CD14-positive monocyte (primary cell): ENCODE measurements around the gene COQ10B. TPM values are rescaled to one million over a fixed set of nuclear protein-coding genes. Genes with fewer than 3 reads are reported as not detected.

Source experiments
- DNase-seq, 3 donors: peaks; one replicate each; pipeline ENCODE4 v3.0.0-alpha.2; 2011 to 2022
- H2AFZ ChIP-seq: 2 replicates; pipeline ENCODE4 v1.6.0; 2012; ENCODE audit warnings: mild to moderate bottlenecking, low read depth, low read length, inconsistent platforms; ENCODE audit not compliant: insufficient read depth, poor library complexity, severe bottlenecking
- H3K27ac ChIP-seq, 2 donors: 1 replicate in 1 of 2; 2 replicates in 1 of 2; pipeline ENCODE4 v1.5.1; 2012 to 2013; ENCODE audit warnings: low read length in 2 of 2, control low read depth in 1 of 2, inconsistent platforms in 1 of 2, low read depth in 1 of 2, mild to moderate bottlenecking in 1 of 2
- H3K27me3 ChIP-seq, 2 donors: one replicate each; pipeline versions ENCODE4 v1.6.0 to v1.6.1; 2011 to 2013; ENCODE audit warnings: low read length in 2 of 2; ENCODE audit not compliant: control insufficient read depth in 2 of 2, insufficient read depth in 2 of 2
- H3K36me3 ChIP-seq, 2 donors: replicated peaks in 1 of 2; 1 replicate in 1 of 2; 2 replicates in 1 of 2; pipeline versions ENCODE4 v1.5.1 to v1.6.1; 2012 to 2013; ENCODE audit warnings: low read length in 2 of 2, control low read depth in 1 of 2, inconsistent platforms in 1 of 2, mild to moderate bottlenecking in 1 of 2; ENCODE audit not compliant: insufficient read depth in 2 of 2, control insufficient read depth in 1 of 2
- H3K4me1 ChIP-seq, 2 donors: 1 replicate in 1 of 2; 2 replicates in 1 of 2; pipeline versions ENCODE4 v1.5.1 to v1.6.1; 2012 to 2013; ENCODE audit warnings: low read length in 2 of 2, control low read depth in 1 of 2, inconsistent platforms in 1 of 2, mild to moderate bottlenecking in 1 of 2, moderate library complexity in 1 of 2; ENCODE audit not compliant: insufficient read depth in 2 of 2, control insufficient read depth in 1 of 2
- H3K4me2 ChIP-seq: replicated peaks from 2 replicates; pipeline ENCODE3; 2012; ENCODE audit warnings: low read length, moderate library complexity, mild to moderate bottlenecking; ENCODE audit not compliant: poor library complexity, severe bottlenecking; ENCODE audit errors: extremely low read depth
- H3K4me3 ChIP-seq, 3 experiments: fragments of 200-600 bp in 1 of 3; sonication (generic) in 1 of 3; replicated peaks in 1 of 3; 1 replicate in 2 of 3; 2 replicates in 1 of 3; pipeline ENCODE4 v1.5.1; 2011 to 2013; ENCODE audit warnings: low read length in 3 of 3, mild to moderate bottlenecking in 3 of 3, control low read depth in 2 of 3, low read depth in 2 of 3, inconsistent platforms in 1 of 3, moderate library complexity in 1 of 3
- H3K79me2 ChIP-seq: 2 replicates; pipeline ENCODE4 v1.6.0; 2012; ENCODE audit warnings: mild to moderate bottlenecking, control low read depth, inconsistent platforms, low read length, moderate library complexity; ENCODE audit not compliant: insufficient read depth
- H3K9ac ChIP-seq: 2 replicates; pipeline ENCODE4 v1.6.0; 2017; ENCODE audit warnings: low read length, mild to moderate bottlenecking; ENCODE audit not compliant: insufficient read depth, poor library complexity, severe bottlenecking
- H3K9me3 ChIP-seq, 2 donors: replicated peaks in 1 of 2; 1 replicate in 1 of 2; 2 replicates in 1 of 2; pipeline versions ENCODE4 v1.5.1 to v1.6.1; 2012 to 2013; ENCODE audit warnings: low read length in 2 of 2, control low read depth in 1 of 2; ENCODE audit not compliant: control insufficient read depth in 1 of 2, insufficient read depth in 1 of 2
- H4K20me1 ChIP-seq: 2 replicates; pipeline ENCODE4 v1.6.0; 2012; ENCODE audit warnings: mild to moderate bottlenecking, low read length, control low read depth, moderate library complexity; ENCODE audit not compliant: insufficient read depth
- H3K27ac Mint-ChIP-seq, 7 donors: one replicate each; pipeline ENCODE4 v1.8.0; 2020; ENCODE audit warnings: mild to moderate bottlenecking in 7 of 7, mixed read lengths in 7 of 7, moderate library complexity in 6 of 7, inconsistent platforms in 2 of 7
- H3K27me3 Mint-ChIP-seq, 3 donors: one replicate each; pipeline ENCODE4 v1.8.0; 2021 to 2022; ENCODE audit warnings: low read depth in 3 of 3, mild to moderate bottlenecking in 3 of 3, mixed read lengths in 3 of 3, moderate library complexity in 3 of 3, inconsistent platforms in 1 of 3
- H3K36me3 Mint-ChIP-seq, 2 donors: one replicate each; pipeline ENCODE4 v1.8.0; 2020; ENCODE audit warnings: mixed read lengths in 2 of 2, inconsistent platforms in 1 of 2, mild to moderate bottlenecking in 1 of 2
- H3K4me1 Mint-ChIP-seq: one replicate; pipeline ENCODE4 v1.8.0; 2020; ENCODE audit warnings: mild to moderate bottlenecking, mixed read lengths
- H3K4me3 Mint-ChIP-seq, 2 donors: one replicate each; pipeline ENCODE4 v1.8.0; 2020; ENCODE audit warnings: mild to moderate bottlenecking in 2 of 2, mixed read lengths in 2 of 2, moderate library complexity in 1 of 2
- H3K9me3 Mint-ChIP-seq, 7 donors: one replicate each; pipeline ENCODE4 v1.8.0; 2020 to 2022; ENCODE audit warnings: mixed read lengths in 7 of 7, mild to moderate bottlenecking in 6 of 7, moderate library complexity in 6 of 7, inconsistent platforms in 2 of 7
- CTCF ChIP-seq: fragments of 200-600 bp; IDR thresholded peaks from one replicate; pipeline ENCODE4 v1.8.0; 2022; ENCODE audit warnings: antibody characterized with exemption, mild to moderate bottlenecking
- WGBS: methylation state at CpG from one replicate; pipeline ENCODE4 v1.1.5; 2013; ENCODE audit warnings: missing lambda C conversion rate; ENCODE audit not compliant: insufficient coverage; 5-methylcytosine and 5-hydroxymethylcytosine counted together
- intact Hi-C, 2 donors: fragments of 100-400 bp; cut with micrococcal nuclease; formaldehyde crosslinking; loops; one replicate each; pipeline versions ENCODE4 v1.15.0 to v1.15.1; 2023
- polyA plus RNA-seq, 3 donors: library from polyadenylated mRNA; depleted of rRNA in 1 of 3; unstranded in 2 of 3; stranded (reverse) in 1 of 3; fragments of 300-500 nt in 2 of 3; fragments of >200 nt in 1 of 3; fragmentation: Illumina TruSeq in 2 of 3; gene quantifications; 1 replicate in 2 of 3; 2 replicates in 1 of 3; pipeline ENCODE4 v1.2.3, GENCODE V29; 2012 to 2021

Gene COQ10B
- polyA plus RNA-seq, 3 donors, result 6.7 to 46.6 (median 38.3) TPM

- no peaks in the 10 kb centered on the region for H3K9me3 ChIP-seq
- H3K4me3 Mint-ChIP-seq, result peak overlapping the region; percentile 97 to 98
- H3K9ac ChIP-seq, result peak overlapping the region; percentile 99
- 0% methylated on average over 9 of the region's 11 CpGs for WGBS
- peaks cover 36% of the 10 kb centered on the region for H4K20me1 ChIP-seq
- H3K79me2 ChIP-seq, result peaks cover 44% of the 10 kb centered on the region
- H2AFZ ChIP-seq, result peak overlapping the region; percentile 71
- peaks cover 0 to 9% (median 0%) of the 10 kb centered on the region in 7 donors for H3K9me3 Mint-ChIP-seq
- peaks cover 0 to 4% (median 0%) of the 10 kb centered on the region in 3 donors for H3K27me3 Mint-ChIP-seq
- no peak for DNase-seq
- H3K27me3 ChIP-seq, result no peaks in the 10 kb centered on the region
- H3K27ac Mint-ChIP-seq, result peak overlapping the region; percentile 100
- H3K36me3 Mint-ChIP-seq, result peaks cover 0 to 8% of the 10 kb centered on the region in 2 donors
- peak overlapping the region; percentile 94 to 100 for H3K27ac ChIP-seq
- peaks cover 31% of the 10 kb centered on the region for H3K4me1 Mint-ChIP-seq
- intact Hi-C loops, result loop anchor here (1.0 to 10.0 kb wide), 3 partner anchors 17 to 252 kb away; partner anchors contain the start of genes MARS2 (in 1 of the 2) and SF3B1 (in 1 of the 2)
- peak overlapping the region; percentile 67 to 90 (median 75) for H3K4me3 ChIP-seq
- peaks cover 0 to 3% of the 10 kb centered on the region in 2 donors for H3K36me3 ChIP-seq
- TF ChIP-seq CTCF, result no peak
- H3K4me1 ChIP-seq, result peaks cover 12 to 24% of the 10 kb centered on the region in 2 donors
- H3K4me2 ChIP-seq, result peak overlapping the region; percentile 81
These were observed 614 bp upstream of the COQ10B start for GRCh38 chr2:197452754-197453122.

DNA sequence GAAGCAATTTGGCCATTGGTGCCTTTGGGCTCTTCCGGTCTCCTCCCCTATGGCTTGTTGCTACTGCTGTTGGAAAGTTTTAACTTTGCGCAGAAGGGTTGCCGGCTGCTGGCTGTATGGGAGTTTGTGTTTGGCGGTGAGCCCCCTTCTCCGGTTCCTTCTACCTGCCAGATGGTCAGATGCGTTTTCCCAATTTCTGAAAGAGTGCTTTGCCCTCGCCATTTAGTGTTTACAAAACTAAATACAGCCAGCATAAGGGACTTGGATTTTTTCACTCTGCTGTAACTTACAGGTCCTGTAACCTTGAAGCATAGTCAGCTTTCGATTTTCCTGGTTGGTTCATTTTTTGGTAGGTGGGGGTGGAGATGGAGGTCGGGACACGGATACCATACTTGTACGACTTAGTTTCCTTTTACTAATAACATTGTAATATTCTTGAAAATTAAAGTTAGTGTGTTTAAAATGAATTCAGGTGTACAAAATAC lies 604 bp downstream of the COQ10B start:
- H3K4me2 ChIP-seq, result peak overlapping the region; percentile 92
- no peaks in the 10 kb centered on the region for H3K27me3 ChIP-seq
- TF ChIP-seq CTCF, result no peak
- DNase-seq, result peak in 1 of 3 donors; percentile 93
- H3K9me3 ChIP-seq, result no peaks in the 10 kb centered on the region
- WGBS, result 0% methylated on average over 2 of the region's 11 CpGs
- H3K4me3 ChIP-seq, result peak overlapping the region; percentile 67 to 90 (median 68)
- H3K4me1 ChIP-seq, result peaks cover 15 to 30% of the 10 kb centered on the region in 2 donors
- intact Hi-C loops, result loop anchor here (1.0 to 10.0 kb wide), 4 partner anchors 19 to 251 kb away; partner anchors contain the start of genes HSPE1 (in 1 of the 2), MARS2 (in 1 of the 2) and SF3B1 (in 1 of the 2)
- H3K4me1 Mint-ChIP-seq, result peaks cover 41% of the 10 kb centered on the region
- peaks cover 56% of the 10 kb centered on the region for H3K79me2 ChIP-seq
- peaks cover 0 to 4% (median 0%) of the 10 kb centered on the region in 3 donors for H3K27me3 Mint-ChIP-seq
- peak overlapping the region; percentile 100 for H3K27ac Mint-ChIP-seq
- H4K20me1 ChIP-seq, result peaks cover 48% of the 10 kb centered on the region
- H3K9ac ChIP-seq, result peak overlapping the region; percentile 99
- H3K27ac ChIP-seq, result peak overlapping the region; percentile 94 to 100
- H2AFZ ChIP-seq, result peak overlapping the region; percentile 9
- H3K4me3 Mint-ChIP-seq, result peak overlapping the region; percentile 97 to 98
- H3K36me3 Mint-ChIP-seq, result peaks cover 0 to 11% of the 10 kb centered on the region in 2 donors
- H3K9me3 Mint-ChIP-seq, result peaks cover 0 to 9% (median 0%) of the 10 kb centered on the region in 7 donors
- H3K36me3 ChIP-seq, result peaks cover 3% of the 10 kb centered on the region in 2 donors
